MCF 10A (cell line): ENCODE measurements around the gene RXFP4. TPM values are rescaled to one million over a fixed set of nuclear protein-coding genes. Genes with fewer than 3 reads are reported as not detected.

Experiments used
- BruUV-seq: library from RNA; stranded (reverse); fragments of 400-500 nt; replicated peaks from 2 replicates; lab custom pipeline; 2021; lab: Mats Ljungman, UMichigan
- CTCF ChIA-PET: fragments of 300-600 bp; sonication (Branson Sonifier 250); formaldehyde crosslinking; extraction: SDS; loops from one replicate; lab custom pipeline; 2021; ENCODE audit warnings: antibody characterized with exemption, inconsistent platforms; lab: Yijun Ruan, JAX
- POLR2A ChIA-PET: fragments of 300-600, 350-650 bp; sonication (Branson Sonifier 250); formaldehyde crosslinking; extraction: SDS; loops from one replicate; lab custom pipeline; 2020; ENCODE audit warnings: antibody characterized with exemption, inconsistent platforms; lab: Yijun Ruan, JAX
- DNase-seq: peaks from one replicate; pipeline ENCODE4 v3.0.0-alpha.2; 2018; ENCODE audit not compliant: unreplicated experiment
- H3K27ac Mint-ChIP-seq: one replicate; pipeline ENCODE4 v1.8.0; 2022; ENCODE audit warnings: mild to moderate bottlenecking, low read depth, mixed read lengths; ENCODE audit not compliant: unreplicated experiment
- H3K27me3 Mint-ChIP-seq: one replicate; pipeline ENCODE4 v1.8.0; 2022; ENCODE audit warnings: mixed read lengths; ENCODE audit not compliant: insufficient read depth, unreplicated experiment
- H3K36me3 Mint-ChIP-seq: one replicate; pipeline ENCODE4 v1.8.0; 2022; ENCODE audit warnings: mild to moderate bottlenecking, moderate library complexity, mixed read lengths; ENCODE audit not compliant: insufficient read depth, unreplicated experiment
- H3K4me1 Mint-ChIP-seq: one replicate; pipeline ENCODE4 v1.8.0; 2022; ENCODE audit warnings: mixed read lengths; ENCODE audit not compliant: insufficient read depth, unreplicated experiment
- H3K4me3 Mint-ChIP-seq: one replicate; pipeline ENCODE4 v1.8.0; 2022; ENCODE audit warnings: mild to moderate bottlenecking, moderate library complexity, mixed read lengths; ENCODE audit not compliant: unreplicated experiment
- H3K9me3 Mint-ChIP-seq: one replicate; pipeline ENCODE4 v1.8.0; 2022; ENCODE audit warnings: mixed read lengths; ENCODE audit not compliant: unreplicated experiment
- intact Hi-C: fragments of 100-400 bp; cut with micrococcal nuclease; formaldehyde crosslinking; loops from 2 replicates; pipeline ENCODE4 v1.14.1; 2022
- total RNA-seq: library from RNA; stranded (reverse); gene quantifications from 2 replicates; pipeline ENCODE4 v1.2.3, GENCODE V29; 2022
- TF ChIP-seq, protein P1 (sequence below): fragments of 200-600 bp; IDR thresholded peaks from one replicate; pipeline ENCODE4 v1.8.0; 2022; ENCODE audit warnings: antibody characterized with exemption, mild to moderate bottlenecking; ENCODE audit not compliant: unreplicated experiment

RXFP4 gene
- total RNA-seq, 1 experiment from 2014 or later = not detected

DNA sequence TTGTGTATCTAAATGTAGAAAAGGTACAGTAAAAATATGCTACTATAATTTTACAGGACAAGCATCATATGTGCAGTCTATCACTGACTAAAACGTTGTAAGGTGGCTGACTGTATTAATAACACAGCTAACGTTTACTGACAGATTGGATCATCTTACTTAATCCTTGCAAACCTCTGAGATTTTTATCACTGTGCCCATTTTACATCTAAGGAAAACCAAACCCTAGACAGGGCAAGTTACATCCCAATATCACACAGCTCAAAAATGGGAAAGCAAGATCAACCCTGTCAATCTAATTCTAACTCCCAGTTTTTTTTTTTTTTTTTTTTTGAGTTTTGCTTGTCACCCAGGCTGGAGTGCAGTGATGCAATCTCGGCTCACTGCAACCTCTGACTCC lies 22.8 kb upstream of the RXFP4 start:
- H3K9me3 Mint-ChIP-seq = no peaks in the 10 kb centered on the region
- no peak overlapping the region for H3K4me3 Mint-ChIP-seq
- intact Hi-C loops = no loop called here
- H3K36me3 Mint-ChIP-seq = no peaks in the 10 kb centered on the region
- H3K27ac Mint-ChIP-seq = no peak overlapping the region
- ChIA-PET CTCF (no interaction called here), POLR2A (interaction anchor here (1.1 to 15.2 kb wide), 2 partner anchors 14 to 26 kb away, joined by 5 to 203 read pairs; partner anchors contain the start of gene KHDC4)
- peaks cover 8% of the 10 kb centered on the region for H3K4me1 Mint-ChIP-seq
- no peak for DNase-seq
- TF ChIP-seq, protein P1, sequence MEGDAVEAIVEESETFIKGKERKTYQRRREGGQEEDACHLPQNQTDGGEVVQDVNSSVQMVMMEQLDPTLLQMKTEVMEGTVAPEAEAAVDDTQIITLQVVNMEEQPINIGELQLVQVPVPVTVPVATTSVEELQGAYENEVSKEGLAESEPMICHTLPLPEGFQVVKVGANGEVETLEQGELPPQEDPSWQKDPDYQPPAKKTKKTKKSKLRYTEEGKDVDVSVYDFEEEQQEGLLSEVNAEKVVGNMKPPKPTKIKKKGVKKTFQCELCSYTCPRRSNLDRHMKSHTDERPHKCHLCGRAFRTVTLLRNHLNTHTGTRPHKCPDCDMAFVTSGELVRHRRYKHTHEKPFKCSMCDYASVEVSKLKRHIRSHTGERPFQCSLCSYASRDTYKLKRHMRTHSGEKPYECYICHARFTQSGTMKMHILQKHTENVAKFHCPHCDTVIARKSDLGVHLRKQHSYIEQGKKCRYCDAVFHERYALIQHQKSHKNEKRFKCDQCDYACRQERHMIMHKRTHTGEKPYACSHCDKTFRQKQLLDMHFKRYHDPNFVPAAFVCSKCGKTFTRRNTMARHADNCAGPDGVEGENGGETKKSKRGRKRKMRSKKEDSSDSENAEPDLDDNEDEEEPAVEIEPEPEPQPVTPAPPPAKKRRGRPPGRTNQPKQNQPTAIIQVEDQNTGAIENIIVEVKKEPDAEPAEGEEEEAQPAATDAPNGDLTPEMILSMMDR = no peak
- no TSS peak for BruUV-seq
- no peaks in the 10 kb centered on the region for H3K27me3 Mint-ChIP-seq

DNA sequence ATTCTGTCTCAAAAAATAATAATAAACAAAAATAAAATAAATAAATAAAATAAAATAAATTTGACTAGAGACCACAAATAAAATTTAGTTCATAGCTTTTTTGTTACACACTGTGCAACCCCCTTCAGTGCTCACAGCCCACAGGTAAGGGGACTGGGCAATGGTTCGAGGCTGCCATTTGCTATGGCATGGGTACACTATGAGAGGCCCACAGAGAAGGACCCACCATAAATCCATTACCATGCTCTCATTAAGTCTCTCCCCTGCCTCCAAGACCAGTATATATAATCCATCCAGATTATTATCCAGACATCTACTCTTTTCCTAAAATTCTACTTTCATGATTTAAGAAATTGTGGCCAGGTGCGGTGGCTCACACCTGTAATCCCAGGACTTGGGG lies 21.6 kb upstream of the RXFP4 start:
- DNase-seq = no peak
- Mint-ChIP-seq H3K27ac (no peak overlapping the region), H3K4me3 (no peak overlapping the region), H3K9me3 (no peaks in the 10 kb centered on the region), H3K4me1 (peaks cover 8% of the 10 kb centered on the region), H3K36me3 (no peaks in the 10 kb centered on the region), H3K27me3 (no peaks in the 10 kb centered on the region)
- ChIA-PET CTCF (no interaction called here), POLR2A (interaction anchor here (0.9 to 15.2 kb wide), 2 partner anchors 13 to 26 kb away, joined by 3 to 203 read pairs; partner anchors contain the start of gene KHDC4)
- TF ChIP-seq, protein P1 = no peak
- intact Hi-C loops = no loop called here
- no TSS peak for BruUV-seq

DNA sequence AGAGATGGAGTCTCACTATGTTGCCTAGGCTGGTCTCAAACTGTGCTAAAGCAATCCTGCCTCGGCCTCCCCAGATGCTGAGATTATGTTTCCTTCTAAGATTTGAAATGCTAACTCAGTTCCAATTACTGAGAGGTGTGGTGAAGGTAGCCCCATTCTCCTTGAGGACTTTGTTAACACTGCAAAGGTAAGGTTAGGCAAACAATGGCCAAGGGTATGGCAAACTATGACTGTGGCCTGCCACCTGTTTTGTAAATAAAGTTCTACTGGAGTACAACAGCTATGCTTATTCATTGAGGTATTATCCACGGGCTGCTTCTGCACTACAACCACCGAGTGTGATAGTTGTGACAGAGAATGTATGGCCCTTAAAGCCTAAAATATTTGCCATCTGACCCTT lies 20.7 kb upstream of the RXFP4 start:
- DNase-seq = no peak
- no peak overlapping the region for H3K4me3 Mint-ChIP-seq
- H3K27ac Mint-ChIP-seq = no peak overlapping the region
- ChIA-PET POLR2A (interaction anchor here (0.6 to 15.2 kb wide), 3 partner anchors 8 to 23 kb away, joined by 3 to 203 read pairs (median 34); partner anchors contain the start of gene KHDC4), CTCF (no interaction called here)
- H3K36me3 Mint-ChIP-seq = no peaks in the 10 kb centered on the region
- TF ChIP-seq, protein P1 = no peak
- intact Hi-C loops = no loop called here
- no peaks in the 10 kb centered on the region for H3K27me3 Mint-ChIP-seq
- TSS peak; percentile 3 for BruUV-seq
- H3K9me3 Mint-ChIP-seq = no peaks in the 10 kb centered on the region
- peaks cover 12% of the 10 kb centered on the region for H3K4me1 Mint-ChIP-seq

DNA sequence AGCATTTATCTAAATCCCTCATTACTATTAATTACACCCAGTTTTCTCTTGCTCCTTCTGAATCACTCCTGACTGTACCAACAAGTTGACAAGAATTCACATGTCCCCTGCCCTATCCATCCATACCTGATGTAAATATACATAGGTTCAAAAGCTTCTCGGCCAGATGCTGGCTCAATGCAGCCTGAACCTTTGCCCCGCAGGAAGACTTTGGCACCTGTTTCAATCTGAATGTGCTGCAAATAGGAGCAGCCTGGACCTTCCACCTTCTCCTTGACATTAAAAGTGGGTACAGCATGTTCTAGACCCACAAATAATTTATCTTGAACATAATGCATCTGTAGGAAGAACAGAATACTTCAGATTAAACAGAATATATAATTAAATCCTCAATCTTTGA lies 15.9 kb upstream of the RXFP4 start:
- CTCF ChIA-PET = interaction anchor here (0.6 kb wide), 1 partner anchor 572 kb away, joined by 3 read pairs; no protein-coding TSS in a partner anchor
- BruUV-seq = no TSS peak

More for the DNA sequence above, 15.9 kb upstream of the RXFP4 start:
- H3K36me3 Mint-ChIP-seq = no peaks in the 10 kb centered on the region
- TF ChIP-seq, protein P1 = no peak
- POLR2A ChIA-PET = interaction anchor here (0.9 to 5.1 kb wide), 3 partner anchors 12 to 68 kb away, joined by 3 to 34 read pairs (median 13); no protein-coding TSS in a partner anchor
- H3K4me3 Mint-ChIP-seq = no peak overlapping the region
- H3K27ac Mint-ChIP-seq = no peak overlapping the region
- DNase-seq = no peak
- intact Hi-C loops = no loop called here
- peaks cover 24% of the 10 kb centered on the region for H3K4me1 Mint-ChIP-seq
- H3K9me3 Mint-ChIP-seq = no peaks in the 10 kb centered on the region
- no peaks in the 10 kb centered on the region for H3K27me3 Mint-ChIP-seq
